LNCAP (cell line): Measurements from ENCODE around the gene SLC6A6.

Source experiments
- TF ChIP-seq, protein P1 (sequence below): fragments of 450-650 bp; IDR thresholded peaks from 2 replicates; pipeline ENCODE4 v1.5.1; 2017; ENCODE audit warnings: mild to moderate bottlenecking

SLC6A6 gene

DNA sequence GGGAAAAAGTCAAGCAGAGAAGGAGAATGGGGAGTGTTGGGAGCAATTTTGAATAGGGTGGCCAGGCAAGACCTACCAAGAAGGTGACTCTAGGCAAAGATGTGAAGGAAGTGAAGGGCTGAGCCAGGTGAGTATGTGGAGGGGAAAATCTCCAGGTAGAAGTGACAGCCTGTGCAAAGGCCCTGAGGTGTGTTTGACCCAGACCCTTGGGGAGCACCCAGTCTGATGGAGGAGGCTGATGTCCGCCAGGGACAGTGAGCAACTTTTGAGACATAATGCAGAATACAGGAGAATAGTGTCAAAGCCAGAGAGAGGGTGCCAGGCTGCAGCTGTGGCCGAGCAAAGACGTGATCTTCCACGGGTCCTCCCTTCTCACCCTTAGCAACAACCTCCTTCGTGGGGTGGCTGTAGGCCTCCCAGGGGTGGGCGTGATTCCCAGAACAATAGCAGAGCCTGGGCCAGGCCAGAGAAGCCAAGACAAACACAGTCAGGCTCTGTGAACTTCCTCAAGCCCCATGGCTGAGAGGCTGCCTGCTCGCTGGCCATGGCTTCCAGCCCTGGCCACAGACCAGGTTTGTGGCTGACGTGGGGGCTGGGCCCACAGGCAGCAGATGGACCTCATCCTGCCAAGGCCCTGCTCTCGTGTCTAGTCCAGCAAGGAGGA lies 58.1 kb downstream of the SLC6A6 start:
- TF ChIP-seq, protein P1, sequence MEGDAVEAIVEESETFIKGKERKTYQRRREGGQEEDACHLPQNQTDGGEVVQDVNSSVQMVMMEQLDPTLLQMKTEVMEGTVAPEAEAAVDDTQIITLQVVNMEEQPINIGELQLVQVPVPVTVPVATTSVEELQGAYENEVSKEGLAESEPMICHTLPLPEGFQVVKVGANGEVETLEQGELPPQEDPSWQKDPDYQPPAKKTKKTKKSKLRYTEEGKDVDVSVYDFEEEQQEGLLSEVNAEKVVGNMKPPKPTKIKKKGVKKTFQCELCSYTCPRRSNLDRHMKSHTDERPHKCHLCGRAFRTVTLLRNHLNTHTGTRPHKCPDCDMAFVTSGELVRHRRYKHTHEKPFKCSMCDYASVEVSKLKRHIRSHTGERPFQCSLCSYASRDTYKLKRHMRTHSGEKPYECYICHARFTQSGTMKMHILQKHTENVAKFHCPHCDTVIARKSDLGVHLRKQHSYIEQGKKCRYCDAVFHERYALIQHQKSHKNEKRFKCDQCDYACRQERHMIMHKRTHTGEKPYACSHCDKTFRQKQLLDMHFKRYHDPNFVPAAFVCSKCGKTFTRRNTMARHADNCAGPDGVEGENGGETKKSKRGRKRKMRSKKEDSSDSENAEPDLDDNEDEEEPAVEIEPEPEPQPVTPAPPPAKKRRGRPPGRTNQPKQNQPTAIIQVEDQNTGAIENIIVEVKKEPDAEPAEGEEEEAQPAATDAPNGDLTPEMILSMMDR, result no peak

GRCh38 chr3:14461006-14461747 lies 58.8 kb downstream of the SLC6A6 start:
- TF ChIP-seq, protein P1, result no peak

- TF ChIP-seq, protein P1, result peak; percentile 74
Measured at GRCh38 chr3:14461748-14462324, 59.4 kb downstream of the SLC6A6 start.

- TF ChIP-seq, protein P1, result no peak
Measured at GRCh38 chr3:14462738-14463137, 60.3 kb downstream of the SLC6A6 start.

DNA sequence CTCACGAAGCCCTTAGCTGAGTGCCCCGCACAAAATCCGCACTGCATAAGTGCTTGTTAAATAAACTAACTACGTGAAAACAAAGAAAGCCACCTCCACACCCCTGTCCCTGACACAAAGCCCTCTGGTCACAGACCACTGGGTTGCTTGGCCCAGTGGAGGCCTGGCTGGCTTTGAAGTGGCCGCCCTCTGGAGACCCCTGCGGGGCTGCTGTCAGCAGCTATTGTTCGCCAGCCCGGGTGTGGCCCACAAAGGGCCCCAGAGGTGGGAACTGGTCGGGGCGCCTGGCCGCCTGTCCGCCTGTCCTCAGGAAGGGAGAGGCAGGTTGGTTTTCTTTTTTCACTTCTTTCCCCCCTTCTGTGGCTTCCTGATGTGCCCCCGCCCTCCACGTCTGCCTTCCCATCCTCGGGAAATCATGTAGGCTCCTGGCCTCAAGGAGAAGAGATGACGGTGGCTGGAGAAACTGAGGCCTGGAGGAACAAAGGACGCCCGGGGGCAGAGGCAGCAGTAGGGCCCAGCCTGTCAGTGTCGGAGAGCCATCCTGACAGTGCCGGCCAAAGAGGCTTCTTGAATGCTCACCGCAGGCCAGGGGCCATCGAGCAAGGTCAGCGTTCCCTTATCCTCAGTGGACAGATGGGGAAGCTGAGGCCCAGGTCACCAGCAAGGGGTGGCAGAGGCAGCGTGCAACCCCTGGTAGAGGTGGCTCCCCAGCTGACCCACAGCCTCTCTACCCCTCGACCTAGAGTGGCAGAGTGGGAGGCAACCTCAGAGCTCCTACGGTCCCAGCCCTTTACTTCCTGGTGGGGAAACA lies 61.1 kb downstream of the SLC6A6 start:
- TF ChIP-seq, protein P1, result no peak

- TF ChIP-seq, protein P1, result no peak
Measured at GRCh38 chr3:14464141-14464465, 61.7 kb downstream of the SLC6A6 start.

DNA sequence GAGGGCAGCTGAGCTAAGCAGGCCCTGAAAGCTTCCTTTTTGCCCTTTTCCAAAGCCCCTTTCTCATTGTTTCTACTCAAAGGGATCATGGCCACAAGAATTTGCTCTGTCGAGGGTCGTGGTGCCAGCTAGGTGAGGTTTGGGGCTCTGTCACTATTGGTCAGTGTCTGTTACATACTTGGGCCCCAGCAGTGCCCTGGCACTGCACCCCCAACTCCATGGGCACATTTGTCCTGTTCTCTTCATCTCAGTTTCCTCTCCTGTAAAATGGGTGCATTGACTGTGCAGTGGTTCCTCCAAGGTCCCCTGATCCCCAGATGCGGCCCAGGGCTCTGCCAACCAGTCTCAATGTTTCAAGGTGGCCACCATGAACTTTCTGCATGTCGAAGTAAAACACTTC lies 62.1 kb downstream of the SLC6A6 start:
- TF ChIP-seq, protein P1, result no peak
